Measurements from ENCODE around the gene TNS3.

DNA sequence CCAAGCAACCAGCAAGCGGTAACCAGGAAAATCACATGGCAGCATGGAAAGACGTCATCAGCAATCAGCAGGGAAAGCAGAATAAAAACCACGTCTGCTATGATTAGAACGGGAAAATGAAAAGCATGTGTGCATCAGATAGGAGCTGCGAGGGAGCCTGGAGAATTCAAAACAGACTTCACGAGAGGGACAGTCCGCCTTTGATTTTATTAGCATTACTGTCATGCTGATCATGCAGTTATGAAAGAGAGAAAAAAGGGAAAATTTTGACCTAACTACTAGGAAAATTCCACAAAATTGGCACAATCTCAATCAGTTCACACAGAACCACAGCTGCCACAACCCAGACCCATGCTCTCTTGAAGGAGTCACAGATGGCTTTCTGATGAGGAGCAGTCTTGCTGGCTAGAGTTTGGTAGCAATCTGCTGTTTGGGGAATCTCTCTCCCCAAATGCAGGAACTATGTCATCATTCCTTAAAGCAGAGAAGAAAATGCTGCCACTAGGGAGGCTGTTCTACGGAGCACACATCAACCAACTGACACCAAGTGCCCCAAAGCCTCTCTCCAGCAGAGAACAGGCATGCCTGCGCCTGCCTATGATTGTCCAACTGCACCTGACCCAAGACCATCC, 295.9 kb downstream of the TNS3 start:
- TF ChIP-seq SP1 (IDR thresholded peaks at IDR 0.05; ENCODE audit: low read depth, low read length) (no peak), FOXM1 (IDR thresholded peaks at IDR 0.05; ENCODE audit: low read depth, low read length) (no peak), EZH2 (IDR thresholded peaks at IDR 0.05; ENCODE audit: borderline replicate concordance, control insufficient read depth, low read depth, low read length) (no peak), BHLHE40 (IDR thresholded peaks at IDR 0.05; ENCODE audit: borderline replicate concordance in 1 of 2, low read depth in 2 of 2, low read length in 1 of 2) (no peak), MYC (IDR thresholded peaks at IDR 0.05; ENCODE audit: insufficient read depth, insufficient read length, insufficient replicate concordance, low read length, severe bottlenecking) (no peak), RFX5 (IDR thresholded peaks at IDR 0.05; ENCODE audit: low read depth, low read length) (no peak)
- TF ChIP-seq, protein P1, sequence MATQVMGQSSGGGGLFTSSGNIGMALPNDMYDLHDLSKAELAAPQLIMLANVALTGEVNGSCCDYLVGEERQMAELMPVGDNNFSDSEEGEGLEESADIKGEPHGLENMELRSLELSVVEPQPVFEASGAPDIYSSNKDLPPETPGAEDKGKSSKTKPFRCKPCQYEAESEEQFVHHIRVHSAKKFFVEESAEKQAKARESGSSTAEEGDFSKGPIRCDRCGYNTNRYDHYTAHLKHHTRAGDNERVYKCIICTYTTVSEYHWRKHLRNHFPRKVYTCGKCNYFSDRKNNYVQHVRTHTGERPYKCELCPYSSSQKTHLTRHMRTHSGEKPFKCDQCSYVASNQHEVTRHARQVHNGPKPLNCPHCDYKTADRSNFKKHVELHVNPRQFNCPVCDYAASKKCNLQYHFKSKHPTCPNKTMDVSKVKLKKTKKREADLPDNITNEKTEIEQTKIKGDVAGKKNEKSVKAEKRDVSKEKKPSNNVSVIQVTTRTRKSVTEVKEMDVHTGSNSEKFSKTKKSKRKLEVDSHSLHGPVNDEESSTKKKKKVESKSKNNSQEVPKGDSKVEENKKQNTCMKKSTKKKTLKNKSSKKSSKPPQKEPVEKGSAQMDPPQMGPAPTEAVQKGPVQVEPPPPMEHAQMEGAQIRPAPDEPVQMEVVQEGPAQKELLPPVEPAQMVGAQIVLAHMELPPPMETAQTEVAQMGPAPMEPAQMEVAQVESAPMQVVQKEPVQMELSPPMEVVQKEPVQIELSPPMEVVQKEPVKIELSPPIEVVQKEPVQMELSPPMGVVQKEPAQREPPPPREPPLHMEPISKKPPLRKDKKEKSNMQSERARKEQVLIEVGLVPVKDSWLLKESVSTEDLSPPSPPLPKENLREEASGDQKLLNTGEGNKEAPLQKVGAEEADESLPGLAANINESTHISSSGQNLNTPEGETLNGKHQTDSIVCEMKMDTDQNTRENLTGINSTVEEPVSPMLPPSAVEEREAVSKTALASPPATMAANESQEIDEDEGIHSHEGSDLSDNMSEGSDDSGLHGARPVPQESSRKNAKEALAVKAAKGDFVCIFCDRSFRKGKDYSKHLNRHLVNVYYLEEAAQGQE (IDR thresholded peaks at IDR 0.05; ENCODE audit: low read depth, low read length): no peak
- TF ChIP-seq, protein P2, sequence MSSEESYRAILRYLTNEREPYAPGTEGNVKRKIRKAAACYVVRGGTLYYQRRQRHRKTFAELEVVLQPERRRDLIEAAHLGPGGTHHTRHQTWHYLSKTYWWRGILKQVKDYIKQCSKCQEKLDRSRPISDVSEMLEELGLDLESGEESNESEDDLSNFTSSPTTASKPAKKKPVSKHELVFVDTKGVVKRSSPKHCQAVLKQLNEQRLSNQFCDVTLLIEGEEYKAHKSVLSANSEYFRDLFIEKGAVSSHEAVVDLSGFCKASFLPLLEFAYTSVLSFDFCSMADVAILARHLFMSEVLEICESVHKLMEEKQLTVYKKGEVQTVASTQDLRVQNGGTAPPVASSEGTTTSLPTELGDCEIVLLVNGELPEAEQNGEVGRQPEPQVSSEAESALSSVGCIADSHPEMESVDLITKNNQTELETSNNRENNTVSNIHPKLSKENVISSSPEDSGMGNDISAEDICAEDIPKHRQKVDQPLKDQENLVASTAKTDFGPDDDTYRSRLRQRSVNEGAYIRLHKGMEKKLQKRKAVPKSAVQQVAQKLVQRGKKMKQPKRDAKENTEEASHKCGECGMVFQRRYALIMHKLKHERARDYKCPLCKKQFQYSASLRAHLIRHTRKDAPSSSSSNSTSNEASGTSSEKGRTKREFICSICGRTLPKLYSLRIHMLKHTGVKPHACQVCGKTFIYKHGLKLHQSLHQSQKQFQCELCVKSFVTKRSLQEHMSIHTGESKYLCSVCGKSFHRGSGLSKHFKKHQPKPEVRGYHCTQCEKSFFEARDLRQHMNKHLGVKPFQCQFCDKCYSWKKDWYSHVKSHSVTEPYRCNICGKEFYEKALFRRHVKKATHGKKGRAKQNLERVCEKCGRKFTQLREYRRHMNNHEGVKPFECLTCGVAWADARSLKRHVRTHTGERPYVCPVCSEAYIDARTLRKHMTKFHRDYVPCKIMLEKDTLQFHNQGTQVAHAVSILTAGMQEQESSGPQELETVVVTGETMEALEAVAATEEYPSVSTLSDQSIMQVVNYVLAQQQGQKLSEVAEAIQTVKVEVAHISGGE (CRISPR knock-in tag; IDR thresholded peaks at IDR 0.05): no peak
- TF ChIP-seq, protein P3, sequence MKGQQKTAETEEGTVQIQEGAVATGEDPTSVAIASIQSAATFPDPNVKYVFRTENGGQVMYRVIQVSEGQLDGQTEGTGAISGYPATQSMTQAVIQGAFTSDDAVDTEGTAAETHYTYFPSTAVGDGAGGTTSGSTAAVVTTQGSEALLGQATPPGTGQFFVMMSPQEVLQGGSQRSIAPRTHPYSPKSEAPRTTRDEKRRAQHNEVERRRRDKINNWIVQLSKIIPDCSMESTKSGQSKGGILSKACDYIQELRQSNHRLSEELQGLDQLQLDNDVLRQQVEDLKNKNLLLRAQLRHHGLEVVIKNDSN (IDR thresholded peaks at IDR 0.05; ENCODE audit: borderline replicate concordance, extremely low read length, insufficient read depth, low read depth, low read length): no peak

Data from GM12878 (cell line).